ENCODE results near the gene ATG16L2.
"Not testable (repeated sequence)": the region's sequence is repeated elsewhere in the genome, so short reads cannot be mapped to it uniquely, and the experiment has no call there.

The ATG16L2 gene

DNA sequence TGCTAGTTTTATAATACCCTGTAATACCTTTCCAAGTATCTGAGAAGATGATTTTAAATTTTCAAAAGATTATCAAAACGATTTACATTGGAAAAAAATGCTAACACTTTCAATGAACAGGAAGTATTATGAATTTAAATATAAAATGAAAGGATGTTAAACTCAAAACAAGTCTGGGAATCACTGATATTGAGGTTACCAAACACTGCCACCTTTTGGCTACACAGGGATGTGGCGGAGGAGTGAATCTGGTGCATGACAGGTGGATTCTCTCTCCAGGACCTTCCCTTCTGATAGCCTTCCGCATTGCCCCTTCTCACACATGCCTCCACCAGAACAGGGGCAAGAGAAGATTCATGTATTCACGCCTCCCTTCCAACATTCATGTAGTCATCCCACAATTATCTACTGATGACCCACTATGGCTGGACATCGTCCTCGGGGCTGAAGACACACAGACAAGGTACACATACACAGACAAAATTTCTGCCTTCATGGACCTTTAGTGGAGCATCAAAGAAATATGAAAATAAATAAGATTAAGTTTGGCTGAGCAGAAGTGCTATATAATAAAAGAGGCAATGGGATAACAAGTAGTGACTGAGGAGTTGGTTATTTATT is 34.7 kb downstream of the ATG16L2 start:
- no peak overlapping the region for H3K27ac ChIP-seq
- TF ChIP-seq ZFX (IDR thresholded peaks at IDR 0.05; ENCODE audit: borderline replicate concordance) = no peak
- peak; percentile 85 for TF ChIP-seq CTCF (IDR thresholded peaks at IDR 0.05)

GRCh38 chr11:72850832-72851231 is 36.6 kb downstream of the ATG16L2 start:
- no peak overlapping the region for H3K27ac ChIP-seq
- TF ChIP-seq CTCF (IDR thresholded peaks at IDR 0.05) (no peak), ZFX (IDR thresholded peaks at IDR 0.05; ENCODE audit: borderline replicate concordance) (no peak)

DNA sequence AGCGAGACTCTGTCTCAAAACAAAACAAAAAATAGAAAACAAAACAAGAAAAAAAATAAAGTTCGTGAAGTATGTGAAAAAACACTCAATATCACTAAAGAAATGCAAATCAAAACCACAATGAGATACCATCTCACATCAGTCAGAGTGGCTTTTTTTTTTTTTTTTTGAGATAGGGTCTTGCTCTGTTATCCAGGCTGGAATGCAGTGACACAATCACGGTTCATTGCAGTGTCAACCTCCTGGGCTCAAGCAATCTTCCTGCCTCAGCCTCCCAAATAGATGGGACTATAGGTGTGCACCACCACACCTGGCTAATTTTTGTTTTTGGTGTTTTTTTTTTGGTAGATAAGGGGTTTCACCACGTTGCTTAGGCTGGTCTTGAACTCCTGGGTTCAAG is 37.5 kb downstream of the ATG16L2 start:
- TF ChIP-seq ZFX (IDR thresholded peaks at IDR 0.05; ENCODE audit: borderline replicate concordance) (no peak), CTCF (IDR thresholded peaks at IDR 0.05) (no peak)
- H3K27ac ChIP-seq = no peak overlapping the region

DNA sequence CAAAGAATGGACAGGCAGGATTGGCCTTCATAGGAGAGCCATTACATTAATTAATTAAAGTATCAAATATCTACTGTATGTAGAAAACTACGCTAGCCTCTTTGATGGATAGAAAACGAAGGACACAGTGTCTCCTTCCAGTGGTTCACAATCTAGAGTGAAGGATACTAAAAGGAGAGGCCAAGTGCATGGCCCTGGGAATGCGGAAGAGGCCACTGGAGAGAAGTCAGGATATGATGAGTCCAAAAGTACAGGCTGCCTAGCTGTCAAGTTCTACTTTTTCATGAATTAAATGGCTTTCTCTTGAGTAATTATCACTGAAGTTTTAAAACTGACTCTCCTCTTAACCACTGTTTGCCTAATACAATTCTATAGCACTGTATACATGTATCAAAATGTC is 41.9 kb downstream of the ATG16L2 start:
- TF ChIP-seq ZFX (IDR thresholded peaks at IDR 0.05; ENCODE audit: borderline replicate concordance) (no peak), CTCF (IDR thresholded peaks at IDR 0.05) (no peak)
- no peak overlapping the region for H3K27ac ChIP-seq

- no peak overlapping the region for H3K27ac ChIP-seq
- TF ChIP-seq ZFX (IDR thresholded peaks at IDR 0.05; ENCODE audit: borderline replicate concordance) (no peak), CTCF (IDR thresholded peaks at IDR 0.05) (no peak)
Measured at GRCh38 chr11:72856551-72857345, 42.5 kb downstream of the ATG16L2 start.

GRCh38 chr11:72858267-72858666 is 44.1 kb downstream of the ATG16L2 start:
- not testable (repeated sequence) for H3K27ac ChIP-seq

DNA sequence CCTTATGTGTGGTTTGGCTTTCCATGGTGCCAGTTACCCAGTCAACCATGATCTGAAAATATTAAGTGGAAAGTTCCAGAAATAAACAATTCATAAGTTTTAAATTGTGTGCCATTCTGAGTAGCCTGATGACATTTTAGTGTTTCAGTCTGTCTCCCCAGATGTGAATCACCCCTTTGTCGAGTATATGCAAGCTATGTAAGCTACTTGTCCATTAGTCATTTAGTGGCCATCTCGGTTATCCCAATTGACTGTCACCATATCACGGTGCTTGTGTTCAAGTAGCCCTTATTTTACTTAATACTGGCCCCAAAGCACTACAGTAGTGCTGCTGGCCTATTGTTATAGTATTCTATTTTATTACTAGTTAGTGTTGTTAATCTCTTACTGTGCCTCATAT is 44.9 kb downstream of the ATG16L2 start:
- no peak for TF ChIP-seq CTCF (IDR thresholded peaks at IDR 0.05)
- TF ChIP-seq ZFX (IDR thresholded peaks at IDR 0.05; ENCODE audit: borderline replicate concordance) = no peak
- no peak overlapping the region for H3K27ac ChIP-seq

Data from 22Rv1 (cell line).